HCT116 (cell line): ENCODE data around the gene LLCFC1. TPM values are rescaled to one million over a fixed set of nuclear protein-coding genes. Genes with fewer than 3 reads are reported as not detected.

Experiments used
- ATAC-seq: fragments of 200-7000 bp; cut with Tn5 transposase; 2 replicates; pipeline ENCODE4 v1.9.1; 2020; ENCODE audit warnings: mild to moderate bottlenecking, moderate library complexity
- BruUV-seq: library from RNA; stranded (reverse); fragments of 400-500 nt; replicated peaks from 2 replicates; lab custom pipeline; 2021; lab: Mats Ljungman, UMichigan
- CTCF ChIA-PET: fragments of 300-600 bp; sonication (Branson Sonifier 250); formaldehyde crosslinking; loops from one replicate; lab custom pipeline; 2021; ENCODE audit warnings: antibody characterized with exemption; lab: Charles Lee
- POLR2A ChIA-PET: fragments of 300-600, 350-600 bp; sonication (Branson Sonifier 250); formaldehyde crosslinking; loops from one replicate; lab custom pipeline; 2021; ENCODE audit warnings: antibody characterized with exemption; lab: Charles Lee
- RAD21 ChIA-PET, 2 experiments: fragments of 300-600 bp; sonication (Branson Sonifier 250); formaldehyde crosslinking; loops; one replicate each; lab custom pipeline; 2023; ENCODE audit warnings: low total read pairs in 2 of 2; ENCODE audit not compliant: uncharacterized antibody in 2 of 2, unreplicated experiment in 2 of 2, low non-redundant PET in 1 of 2; lab: Charles Lee
- DNase-seq: peaks from one replicate; pipeline ENCODE4 v3.0.0-alpha.2; 2010; ENCODE audit warnings: low read depth, low spot score
- H2AFZ ChIP-seq: fragments of 200-600 bp; shearing (Covaris generic), sonication (generic); 2 replicates; pipeline ENCODE4 v1.6.1; 2017; ENCODE audit warnings: low read depth, mixed run types, mixed read lengths, antibody characterized with exemption, low read length; ENCODE audit not compliant: poor library complexity, severe bottlenecking
- H3K27ac ChIP-seq: 2 replicates; pipeline ENCODE4 v1.5.1; 2012; ENCODE audit warnings: low read depth, low read length
- H3K27me3 ChIP-seq: fragments of 200-600 bp; sonication (generic); 2 replicates; pipeline ENCODE4 v1.6.1; 2016; ENCODE audit warnings: mixed run types, low read length, mixed read lengths; ENCODE audit not compliant: insufficient read depth
- H3K36me3 ChIP-seq, 2 experiments: fragments of 200-500 bp in 1 of 2; fragments of 200-600 bp in 1 of 2; sonication (Bioruptor generic) in 1 of 2; sonication (generic) in 1 of 2; 2 replicates each; pipeline versions ENCODE4 v1.5.1 to v1.6.1; 2014 to 2016; ENCODE audit warnings: low read length in 2 of 2, inconsistent platforms in 1 of 2, mixed read lengths in 1 of 2, mixed run types in 1 of 2; ENCODE audit not compliant: insufficient read depth in 2 of 2, control insufficient read depth in 1 of 2
- H3K4me1 ChIP-seq, 2 experiments: fragments of 200-600 bp in 1 of 2; sonication (generic) in 1 of 2; 2 replicates each; pipeline versions ENCODE4 v1.5.1 to v1.6.1; 2012 to 2017; ENCODE audit warnings: low read length in 2 of 2, inconsistent platforms in 1 of 2, mild to moderate bottlenecking in 1 of 2, mixed read lengths in 1 of 2, mixed run types in 1 of 2, moderate library complexity in 1 of 2; ENCODE audit not compliant: insufficient read depth in 2 of 2, control insufficient read depth in 1 of 2
- H3K4me2 ChIP-seq: fragments of 200-600 bp; sonication (generic); 2 replicates; pipeline ENCODE4 v1.6.1; 2017; ENCODE audit warnings: mixed run types, low read length, mixed read lengths
- H3K4me3 ChIP-seq, 2 experiments: fragments of 200-600 bp in 1 of 2; sonication (generic) in 1 of 2; replicated peaks in 1 of 2; 2 replicates each; pipeline ENCODE4 v1.5.1; 2011 to 2016; ENCODE audit warnings: low read length in 2 of 2, control low read depth in 1 of 2, low read depth in 1 of 2, mild to moderate bottlenecking in 1 of 2, mixed read lengths in 1 of 2, mixed run types in 1 of 2
- H3K79me2 ChIP-seq: fragments of 200-600 bp; sonication (generic); 2 replicates; pipeline ENCODE4 v1.6.1; 2017; ENCODE audit warnings: mild to moderate bottlenecking, mixed run types, low read length, moderate library complexity, mixed read lengths; ENCODE audit not compliant: insufficient read depth
- H3K9ac ChIP-seq: fragments of 200-600 bp; sonication (generic); 2 replicates; pipeline ENCODE4 v1.6.1; 2016; ENCODE audit warnings: low read length, mixed read lengths
- H3K9me2 ChIP-seq: fragments of 200-600 bp; sonication (generic), shearing (Covaris generic); 2 replicates; pipeline ENCODE4 v1.6.1; 2017; ENCODE audit warnings: mixed run types, mild to moderate bottlenecking, moderate library complexity; ENCODE audit not compliant: insufficient read depth
- H3K9me3 ChIP-seq, 2 experiments: fragments of 200-500 bp in 1 of 2; fragments of 200-600 bp in 1 of 2; sonication (Bioruptor generic) in 1 of 2; sonication (generic) in 1 of 2; 2 replicates each; pipeline ENCODE4 v1.6.1; 2014 to 2017; ENCODE audit warnings: low read length in 2 of 2, mixed read lengths in 2 of 2, inconsistent platforms in 1 of 2, low read depth in 1 of 2, mild to moderate bottlenecking in 1 of 2, mixed run types in 1 of 2, moderate library complexity in 1 of 2; ENCODE audit not compliant: control insufficient read depth in 1 of 2, insufficient read depth in 1 of 2
- H4K20me1 ChIP-seq: fragments of 200-600 bp; sonication (generic), shearing (Covaris generic); 2 replicates; pipeline ENCODE4 v1.6.1; 2017; ENCODE audit warnings: mixed run types, mild to moderate bottlenecking, moderate library complexity; ENCODE audit not compliant: insufficient read depth
- ATF3 ChIP-seq: IDR thresholded peaks from 2 replicates; pipeline ENCODE4 v1.6.1; 2012
- CBX3 ChIP-seq: IDR thresholded peaks from 2 replicates; pipeline ENCODE4 v1.6.1; 2012; ENCODE audit warnings: low read depth
- CEBPB ChIP-seq: IDR thresholded peaks from 2 replicates; pipeline ENCODE4 v1.6.1; 2012; ENCODE audit warnings: low read depth
- EZH2 ChIP-seq: fragments of 200-600 bp; sonication (generic); IDR thresholded peaks from 2 replicates; pipeline ENCODE4 v1.6.1; 2017; ENCODE audit warnings: antibody characterized with exemption, mixed run types
- FOSL1 ChIP-seq: IDR thresholded peaks from 2 replicates; pipeline ENCODE4 v1.6.1; 2012; ENCODE audit warnings: low read depth
- POLR2A ChIP-seq: IDR thresholded peaks from 2 replicates; pipeline ENCODE4 v1.7.0; 2011; ENCODE audit warnings: borderline replicate concordance; ENCODE audit not compliant: insufficient read depth, insufficient read length; ENCODE audit errors: extremely low read depth
- POLR2AphosphoS5 ChIP-seq: IDR thresholded peaks from 2 replicates; pipeline ENCODE4 v1.6.1; 2011; ENCODE audit warnings: mild to moderate bottlenecking, low read depth, low read length, moderate library complexity
- RAD21 ChIP-seq: IDR thresholded peaks from 2 replicates; pipeline ENCODE4 v1.6.1; 2012; ENCODE audit warnings: low read depth, mild to moderate bottlenecking
- SIN3A ChIP-seq: IDR thresholded peaks from 2 replicates; pipeline ENCODE4 v1.6.1; 2012; ENCODE audit warnings: low read depth
- SRF ChIP-seq: IDR thresholded peaks from 2 replicates; pipeline ENCODE4 v1.6.1; 2012; ENCODE audit warnings: low read depth
- TCF7L2 ChIP-seq: IDR thresholded peaks from 2 replicates; pipeline ENCODE4 v1.7.0; 2011; ENCODE audit warnings: borderline replicate concordance, inconsistent platforms; ENCODE audit not compliant: insufficient read depth, insufficient read length; ENCODE audit errors: extremely low read depth
- ZFX ChIP-seq: fragments of 450-650 bp; IDR thresholded peaks from 2 replicates; pipeline ENCODE4 v1.6.1; 2017
- ZNF274 ChIP-seq: fragments of 200-500 bp; sonication (Bioruptor generic); IDR thresholded peaks from 2 replicates; pipeline ENCODE4 v1.6.1; 2014; ENCODE audit warnings: mild to moderate bottlenecking, low read depth, low read length, inconsistent platforms
- intact Hi-C: fragments of 100-400 bp; cut with micrococcal nuclease; formaldehyde crosslinking; loops from 2 replicates; pipeline ENCODE4 v1.10.0; 2022
- total RNA-seq: library from RNA; stranded (reverse); gene quantifications from one replicate; pipeline ENCODE4 v1.2.1, GENCODE V29; 2021; ENCODE audit not compliant: unreplicated experiment

Gene LLCFC1
- total RNA-seq, 1 experiment from 2014 or later, result not detected

DNA sequence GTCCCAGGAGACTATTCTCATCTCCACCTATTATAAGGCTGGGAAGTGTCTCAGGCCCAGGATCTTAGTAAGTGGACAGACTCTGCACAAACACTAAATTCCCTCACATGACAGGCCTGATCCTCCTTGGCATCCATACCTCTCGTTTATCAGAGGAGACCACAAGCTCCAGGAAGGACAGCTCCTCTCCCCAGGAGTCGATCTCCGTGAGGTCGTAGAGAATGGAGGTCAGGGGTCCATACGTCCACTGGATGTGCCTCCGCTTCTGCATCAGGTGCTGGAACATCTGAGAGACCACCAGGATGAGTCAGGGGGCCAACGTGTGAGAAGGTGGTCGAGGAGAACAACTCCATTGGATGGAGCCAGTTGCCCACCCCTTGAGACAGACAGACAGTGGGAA, 11.3 kb upstream of the LLCFC1 start:
- Histone ChIP-seq H3K4me2 (no peak overlapping the region), H4K20me1 (no peaks in the 10 kb centered on the region), H3K27me3 (no peaks in the 10 kb centered on the region), H3K9me2 (no peaks in the 10 kb centered on the region), H3K4me1 (no peaks in the 10 kb centered on the region), H2AFZ (no peak overlapping the region), H3K27ac (no peak overlapping the region), H3K9ac (no peak overlapping the region), H3K9me3 (no peaks in the 10 kb centered on the region), H3K4me3 (no peak overlapping the region), H3K79me2 (no peaks in the 10 kb centered on the region), H3K36me3 (no peaks in the 10 kb centered on the region)
- ChIA-PET RAD21 (no interaction called here), POLR2A (no interaction called here), CTCF (no interaction called here)
- intact Hi-C loops, result no loop called here
- BruUV-seq, result no TSS peak
- TF ChIP-seq ZNF274, result no peak
- TF ChIP-seq ZFX, result no peak
- no peak for TF ChIP-seq FOSL1
- no peak for TF ChIP-seq SRF
- TF ChIP-seq ATF3, result no peak
- no peak for TF ChIP-seq POLR2AphosphoS5
- TF ChIP-seq RAD21, result no peak
- no peak for TF ChIP-seq POLR2A
- TF ChIP-seq EZH2, result no peak
- TF ChIP-seq CBX3, result no peak
- no peak for TF ChIP-seq TCF7L2
- TF ChIP-seq SIN3A, result no peak
- no peak for TF ChIP-seq CEBPB
- DNase-seq (no peak), ATAC-seq (no peak)

- no peaks in the 10 kb centered on the region for H3K79me2 ChIP-seq
- H3K4me3 ChIP-seq, result no peak overlapping the region
- intact Hi-C loops, result no loop called here
- CTCF ChIA-PET, result no interaction called here
- H3K27me3 ChIP-seq, result no peaks in the 10 kb centered on the region
- H3K9me2 ChIP-seq, result no peaks in the 10 kb centered on the region
- RAD21 ChIA-PET, result no interaction called here
- BruUV-seq, result no TSS peak
- DNase-seq (no peak), ATAC-seq (no peak)
- no peaks in the 10 kb centered on the region for H4K20me1 ChIP-seq
- POLR2A ChIA-PET, result no interaction called here
- no peak overlapping the region for H3K4me2 ChIP-seq
- H3K27ac ChIP-seq, result no peak overlapping the region
- no peaks in the 10 kb centered on the region for H3K36me3 ChIP-seq
- TF ChIP-seq RAD21, result no peak
- no peak for TF ChIP-seq SIN3A
- no peak for TF ChIP-seq ZFX
- no peak for TF ChIP-seq ATF3
- TF ChIP-seq ZNF274, result no peak
- H3K4me1 ChIP-seq, result no peaks in the 10 kb centered on the region
- no peak overlapping the region for H3K9ac ChIP-seq
- H3K9me3 ChIP-seq, result no peaks in the 10 kb centered on the region
- H2AFZ ChIP-seq, result no peak overlapping the region
These were observed 9.1 kb upstream of the LLCFC1 start for GRCh38 chr7:142930126-142930730.
